Pons (tissue), 1 donor: ENCODE measurements around the gene TSPEAR.

Source experiments
- DNase-seq: peaks from one replicate; pipeline ENCODE4 v3.0.0-alpha.2; 2016; ENCODE audit warnings: low spot score

Gene TSPEAR

GRCh38 chr21:44527983-44528633 lies 183.3 kb downstream of the TSPEAR start:
- no peak for DNase-seq

- DNase-seq, result no peak
These were observed 184.0 kb downstream of the TSPEAR start for GRCh38 chr21:44527156-44527982.

GRCh38 chr21:44526096-44526997 lies 185.0 kb downstream of the TSPEAR start:
- no peak for DNase-seq

- no peak for DNase-seq
These were observed 185.8 kb downstream of the TSPEAR start for GRCh38 chr21:44525391-44526095.

- no peak for DNase-seq
These were observed 186.7 kb downstream of the TSPEAR start for GRCh38 chr21:44524414-44525371.

GRCh38 chr21:44523567-44524413 lies 187.6 kb downstream of the TSPEAR start:
- DNase-seq, result no peak

GRCh38 chr21:44522753-44523204 lies 188.6 kb downstream of the TSPEAR start:
- no peak for DNase-seq

- no peak for DNase-seq
These were observed 189.2 kb downstream of the TSPEAR start for GRCh38 chr21:44521928-44522752.

GRCh38 chr21:44521301-44521927 lies 190.0 kb downstream of the TSPEAR start:
- no peak for DNase-seq

- DNase-seq, result no peak
These were observed 190.8 kb downstream of the TSPEAR start for GRCh38 chr21:44520326-44521300.

GRCh38 chr21:44519346-44520325 lies 191.7 kb downstream of the TSPEAR start:
- DNase-seq, result no peak

- DNase-seq, result no peak
These were observed 192.7 kb downstream of the TSPEAR start for GRCh38 chr21:44518686-44519085.

GRCh38 chr21:44517175-44517899 lies 194.0 kb downstream of the TSPEAR start:
- DNase-seq, result peak; percentile 45

GRCh38 chr21:44516828-44517174 lies 194.6 kb downstream of the TSPEAR start:
- no peak for DNase-seq

GRCh38 chr21:44516342-44516741 lies 195.0 kb downstream of the TSPEAR start:
- DNase-seq, result no peak
